HepG2 (cell line): Measurements from ENCODE around the gene SLC4A11. TPM values are rescaled to one million over a fixed set of nuclear protein-coding genes. Genes with fewer than 3 reads are reported as not detected.

Experiments
- ATAD3A ChIP-seq: sonication (generic); formaldehyde crosslinking; IDR thresholded peaks from 2 replicates; pipeline ENCODE4 v1.4.0; 2020; ENCODE audit warnings: missing genetic modification reagents
- CAMTA2 ChIP-seq: sonication (generic); formaldehyde crosslinking; IDR thresholded peaks from 2 replicates; pipeline ENCODE4 v1.4.0; 2020; ENCODE audit warnings: mild to moderate bottlenecking, missing genetic modification reagents, borderline replicate concordance
- CBX5 ChIP-seq: sonication (generic); formaldehyde crosslinking; IDR thresholded peaks from 2 replicates; pipeline ENCODE4 v1.4.0; 2020; ENCODE audit warnings: missing genetic modification reagents, borderline replicate concordance
- FOSL2 ChIP-seq: sonication (generic); formaldehyde crosslinking; IDR thresholded peaks from 2 replicates; pipeline ENCODE4 v1.4.0; 2020; ENCODE audit warnings: missing genetic modification reagents
- FOXA1 ChIP-seq, 2 experiments: fragments of 450-650 bp in 1 of 2; sonication (generic) in 1 of 2; formaldehyde crosslinking in 1 of 2; IDR thresholded peaks; 2 replicates each; pipeline versions ENCODE4 v1.4.0 to v1.6.1; 2016 to 2020; ENCODE audit warnings: missing genetic modification reagents in 1 of 2
- HOXA5 ChIP-seq: sonication (generic); formaldehyde crosslinking; IDR thresholded peaks from 2 replicates; pipeline ENCODE4 v1.4.0; 2020; ENCODE audit warnings: missing genetic modification reagents
- MAFG ChIP-seq: sonication (generic); formaldehyde crosslinking; IDR thresholded peaks from 2 replicates; pipeline ENCODE4 v1.5.1; 2020; ENCODE audit warnings: mild to moderate bottlenecking, missing genetic modification reagents
- SP140L ChIP-seq: sonication (generic); formaldehyde crosslinking; IDR thresholded peaks from 2 replicates; pipeline ENCODE4 v1.4.0; 2020; ENCODE audit warnings: missing genetic modification reagents, borderline replicate concordance
- TCF7 ChIP-seq: sonication (generic); IDR thresholded peaks from 2 replicates; pipeline ENCODE4 v1.6.1; 2016; ENCODE audit warnings: antibody characterized with exemption, low read depth
- TEAD2 ChIP-seq: sonication (generic); formaldehyde crosslinking; IDR thresholded peaks from 2 replicates; pipeline ENCODE4 v1.9.0; 2021; ENCODE audit warnings: missing genetic modification reagents
- THYN1 ChIP-seq: sonication (generic); formaldehyde crosslinking; IDR thresholded peaks from 2 replicates; pipeline ENCODE4 v1.8.1; 2023; ENCODE audit warnings: low read depth, mild to moderate bottlenecking, moderate library complexity, missing genetic modification reagents, borderline replicate concordance
- UBTF ChIP-seq: sonication (generic); formaldehyde crosslinking; IDR thresholded peaks from 2 replicates; pipeline ENCODE4 v1.4.0; 2020; ENCODE audit warnings: mild to moderate bottlenecking, missing genetic modification reagents
- ZNF549 ChIP-seq: sonication (generic); formaldehyde crosslinking; IDR thresholded peaks from 2 replicates; pipeline ENCODE4 v1.5.0; 2020; ENCODE audit warnings: missing genetic modification reagents
- ZNF570 ChIP-seq: sonication (generic); formaldehyde crosslinking; IDR thresholded peaks from 2 replicates; pipeline ENCODE4 v1.4.0; 2020; ENCODE audit warnings: mild to moderate bottlenecking, missing genetic modification reagents, borderline replicate concordance
- ZNF616 ChIP-seq: sonication (generic); formaldehyde crosslinking; IDR thresholded peaks from 2 replicates; pipeline ENCODE4 v1.5.0; 2020; ENCODE audit warnings: low read depth, mild to moderate bottlenecking, missing genetic modification reagents
- ZNF768 ChIP-seq: sonication (generic); formaldehyde crosslinking; IDR thresholded peaks from 2 replicates; pipeline ENCODE4 v1.4.0; 2020; ENCODE audit warnings: missing genetic modification reagents
- ZSCAN22 ChIP-seq: sonication (generic); formaldehyde crosslinking; IDR thresholded peaks from 2 replicates; pipeline ENCODE4 v1.4.0; 2020; ENCODE audit warnings: mild to moderate bottlenecking, missing genetic modification reagents
- polyA plus RNA-seq, 8 experiments: library from polyadenylated mRNA; depleted of rRNA in 3 of 8; stranded (reverse) in 7 of 8; unstranded in 1 of 8; fragments of >200 nt; fragmentation: Illumina TruSeq in 4 of 8; extraction: Trizol in 4 of 8; gene quantifications; 2 replicates each; pipeline versions ENCODE4 v1.2.1 to v1.2.3, GENCODE V29; 2011 to 2016; ENCODE audit warnings: low read depth in 4 of 8, missing spikeins in 1 of 8, mixed read lengths in 1 of 8; ENCODE audit not compliant: insufficient read depth in 1 of 8
- total RNA-seq, 5 experiments: library from RNA; depleted of rRNA; stranded (reverse); fragments of >200 nt; fragmentation: Illumina TruSeq; extraction: Trizol; gene quantifications; 2 replicates each; pipeline ENCODE4 v1.2.3, GENCODE V29; 2016; ENCODE audit warnings: low read depth in 1 of 5
- TF ChIP-seq, protein P1 (sequence below): sonication (generic); formaldehyde crosslinking; IDR thresholded peaks from 2 replicates; pipeline ENCODE4 v1.4.0; 2020; ENCODE audit warnings: low read depth, missing genetic modification reagents
- TF ChIP-seq, protein P2 (sequence below): sonication (generic); formaldehyde crosslinking; IDR thresholded peaks from 2 replicates; pipeline ENCODE4 v1.4.0; 2020; ENCODE audit warnings: missing genetic modification reagents
- TF ChIP-seq, protein P3 (sequence below): sonication (generic); formaldehyde crosslinking; IDR thresholded peaks from 2 replicates; pipeline ENCODE4 v1.4.0; 2020; ENCODE audit warnings: mild to moderate bottlenecking, low read depth, missing genetic modification reagents

Gene SLC4A11
- total and polyA plus RNA-seq, 2 of the 13 experiments (the other 11 are each of a cell fraction or from before 2014, with no cell fraction given): 3.9 to 27.0 TPM

- TF ChIP-seq ZNF549 (CRISPR knock-in tag): 0 out of 2 replicates have a peak, but pooled peaks have one; percentile 18
- TF ChIP-seq CAMTA2: peak; percentile 53
- TF ChIP-seq, protein P1, sequence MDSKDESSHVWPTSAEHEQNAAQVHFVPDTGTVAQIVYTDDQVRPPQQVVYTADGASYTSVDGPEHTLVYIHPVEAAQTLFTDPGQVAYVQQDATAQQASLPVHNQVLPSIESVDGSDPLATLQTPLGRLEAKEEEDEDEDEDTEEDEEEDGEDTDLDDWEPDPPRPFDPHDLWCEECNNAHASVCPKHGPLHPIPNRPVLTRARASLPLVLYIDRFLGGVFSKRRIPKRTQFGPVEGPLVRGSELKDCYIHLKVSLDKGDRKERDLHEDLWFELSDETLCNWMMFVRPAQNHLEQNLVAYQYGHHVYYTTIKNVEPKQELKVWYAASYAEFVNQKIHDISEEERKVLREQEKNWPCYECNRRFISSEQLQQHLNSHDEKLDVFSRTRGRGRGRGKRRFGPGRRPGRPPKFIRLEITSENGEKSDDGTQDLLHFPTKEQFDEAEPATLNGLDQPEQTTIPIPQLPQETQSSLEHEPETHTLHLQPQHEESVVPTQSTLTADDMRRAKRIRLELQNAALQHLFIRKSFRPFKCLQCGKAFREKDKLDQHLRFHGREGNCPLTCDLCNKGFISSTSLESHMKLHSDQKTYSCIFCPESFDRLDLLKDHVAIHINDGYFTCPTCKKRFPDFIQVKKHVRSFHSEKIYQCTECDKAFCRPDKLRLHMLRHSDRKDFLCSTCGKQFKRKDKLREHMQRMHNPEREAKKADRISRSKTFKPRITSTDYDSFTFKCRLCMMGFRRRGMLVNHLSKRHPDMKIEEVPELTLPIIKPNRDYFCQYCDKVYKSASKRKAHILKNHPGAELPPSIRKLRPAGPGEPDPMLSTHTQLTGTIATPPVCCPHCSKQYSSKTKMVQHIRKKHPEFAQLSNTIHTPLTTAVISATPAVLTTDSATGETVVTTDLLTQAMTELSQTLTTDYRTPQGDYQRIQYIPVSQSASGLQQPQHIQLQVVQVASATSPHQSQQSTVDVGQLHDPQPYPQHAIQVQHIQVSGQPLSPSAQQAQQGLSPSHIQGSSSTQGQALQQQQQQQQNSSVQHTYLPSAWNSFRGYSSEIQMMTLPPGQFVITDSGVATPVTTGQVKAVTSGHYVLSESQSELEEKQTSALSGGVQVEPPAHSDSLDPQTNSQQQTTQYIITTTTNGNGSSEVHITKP: peak; percentile 79; the same call in 1 of the 2 replicates
- TF ChIP-seq MAFG (CRISPR knock-in tag): no peak
- TF ChIP-seq UBTF (CRISPR knock-in tag): peak; percentile 89
- peak; percentile 70; the same call in 1 of the 2 replicates for TF ChIP-seq ZSCAN22 (CRISPR knock-in tag)
- 0 out of 2 replicates have a peak, but pooled peaks have one; percentile 96 for TF ChIP-seq THYN1 (CRISPR knock-in tag)
- peak; percentile 76 for TF ChIP-seq ZNF768
- TF ChIP-seq TEAD2: 0 out of 2 replicates have a peak, but pooled peaks have one; percentile 14
- no peak; the same call in 1 of the 2 replicates for TF ChIP-seq ZNF616 (CRISPR knock-in tag)
- TF ChIP-seq CBX5 (CRISPR knock-in tag): peak; percentile 88
- peak; percentile 40; the same call in 1 of the 2 replicates for TF ChIP-seq FOSL2 (CRISPR knock-in tag)
- TF ChIP-seq ATAD3A (CRISPR knock-in tag): 0 out of 2 replicates have a peak, but pooled peaks have one; percentile 44
- no peak for TF ChIP-seq TCF7
- TF ChIP-seq, protein P2, sequence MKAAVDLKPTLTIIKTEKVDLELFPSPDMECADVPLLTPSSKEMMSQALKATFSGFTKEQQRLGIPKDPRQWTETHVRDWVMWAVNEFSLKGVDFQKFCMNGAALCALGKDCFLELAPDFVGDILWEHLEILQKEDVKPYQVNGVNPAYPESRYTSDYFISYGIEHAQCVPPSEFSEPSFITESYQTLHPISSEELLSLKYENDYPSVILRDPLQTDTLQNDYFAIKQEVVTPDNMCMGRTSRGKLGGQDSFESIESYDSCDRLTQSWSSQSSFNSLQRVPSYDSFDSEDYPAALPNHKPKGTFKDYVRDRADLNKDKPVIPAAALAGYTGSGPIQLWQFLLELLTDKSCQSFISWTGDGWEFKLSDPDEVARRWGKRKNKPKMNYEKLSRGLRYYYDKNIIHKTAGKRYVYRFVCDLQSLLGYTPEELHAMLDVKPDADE (CRISPR knock-in tag): 0 out of 2 replicates have a peak, but pooled peaks have one; percentile 51
- TF ChIP-seq, protein P3, sequence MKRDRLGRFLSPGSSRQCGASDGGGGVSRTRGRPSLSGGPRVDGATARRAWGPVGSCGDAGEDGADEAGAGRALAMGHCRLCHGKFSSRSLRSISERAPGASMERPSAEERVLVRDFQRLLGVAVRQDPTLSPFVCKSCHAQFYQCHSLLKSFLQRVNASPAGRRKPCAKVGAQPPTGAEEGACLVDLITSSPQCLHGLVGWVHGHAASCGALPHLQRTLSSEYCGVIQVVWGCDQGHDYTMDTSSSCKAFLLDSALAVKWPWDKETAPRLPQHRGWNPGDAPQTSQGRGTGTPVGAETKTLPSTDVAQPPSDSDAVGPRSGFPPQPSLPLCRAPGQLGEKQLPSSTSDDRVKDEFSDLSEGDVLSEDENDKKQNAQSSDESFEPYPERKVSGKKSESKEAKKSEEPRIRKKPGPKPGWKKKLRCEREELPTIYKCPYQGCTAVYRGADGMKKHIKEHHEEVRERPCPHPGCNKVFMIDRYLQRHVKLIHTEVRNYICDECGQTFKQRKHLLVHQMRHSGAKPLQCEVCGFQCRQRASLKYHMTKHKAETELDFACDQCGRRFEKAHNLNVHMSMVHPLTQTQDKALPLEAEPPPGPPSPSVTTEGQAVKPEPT (CRISPR knock-in tag): no peak
- no peak for TF ChIP-seq SP140L (CRISPR knock-in tag)
- TF ChIP-seq ZNF570 (CRISPR knock-in tag): no peak
- TF ChIP-seq FOXA1 (IDR thresholded peaks at IDR 0.05): no peak
- TF ChIP-seq FOXA1 (CRISPR knock-in tag; IDR thresholded peaks at IDR 0.05): peak; percentile 45; the same call in 1 of the 2 replicates
- TF ChIP-seq HOXA5 (CRISPR knock-in tag): peak; percentile 88
These were observed 29.6 kb downstream of the SLC4A11 start, which contains the start of gene ITPA (continued) for GRCh38 chr20:3209257-3209945.
